ENCODE results near the gene NIPAL3.

The NIPAL3 gene

DNA sequence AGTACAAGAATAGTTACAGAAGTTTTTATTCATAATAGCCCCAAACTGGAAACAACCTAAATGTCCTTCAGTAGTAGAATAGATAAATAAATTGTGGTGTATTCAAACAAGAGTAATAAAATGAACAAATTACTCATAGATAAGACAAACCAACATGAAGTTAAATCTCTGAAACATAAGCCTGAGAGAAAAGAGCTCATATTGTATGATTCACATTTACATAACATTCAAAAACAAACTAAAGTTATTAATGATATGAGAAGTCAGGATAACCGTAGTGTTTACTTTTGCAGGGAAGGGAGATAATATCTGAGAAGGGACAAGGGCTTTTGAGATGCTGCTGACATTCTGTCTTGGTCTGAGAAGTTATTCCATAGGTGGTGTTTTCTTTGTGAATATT lies 15.5 kb upstream of the NIPAL3 start:
- no peak for ATAC-seq
- TF ChIP-seq, protein P1, sequence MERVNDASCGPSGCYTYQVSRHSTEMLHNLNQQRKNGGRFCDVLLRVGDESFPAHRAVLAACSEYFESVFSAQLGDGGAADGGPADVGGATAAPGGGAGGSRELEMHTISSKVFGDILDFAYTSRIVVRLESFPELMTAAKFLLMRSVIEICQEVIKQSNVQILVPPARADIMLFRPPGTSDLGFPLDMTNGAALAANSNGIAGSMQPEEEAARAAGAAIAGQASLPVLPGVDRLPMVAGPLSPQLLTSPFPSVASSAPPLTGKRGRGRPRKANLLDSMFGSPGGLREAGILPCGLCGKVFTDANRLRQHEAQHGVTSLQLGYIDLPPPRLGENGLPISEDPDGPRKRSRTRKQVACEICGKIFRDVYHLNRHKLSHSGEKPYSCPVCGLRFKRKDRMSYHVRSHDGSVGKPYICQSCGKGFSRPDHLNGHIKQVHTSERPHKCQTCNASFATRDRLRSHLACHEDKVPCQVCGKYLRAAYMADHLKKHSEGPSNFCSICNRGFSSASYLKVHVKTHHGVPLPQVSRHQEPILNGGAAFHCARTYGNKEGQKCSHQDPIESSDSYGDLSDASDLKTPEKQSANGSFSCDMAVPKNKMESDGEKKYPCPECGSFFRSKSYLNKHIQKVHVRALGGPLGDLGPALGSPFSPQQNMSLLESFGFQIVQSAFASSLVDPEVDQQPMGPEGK (CRISPR knock-in tag; IDR thresholded peaks at IDR 0.05; ENCODE audit: borderline replicate concordance) = no peak
- TF ChIP-seq ZNF565 (CRISPR knock-in tag; conservative IDR thresholded peaks at IDR 0.05; ENCODE audit: low read depth) = no peak
- no peak for TF ChIP-seq PPARA (CRISPR knock-in tag; IDR thresholded peaks at IDR 0.05; ENCODE audit: borderline replicate concordance)
- TF ChIP-seq ESRRG (CRISPR knock-in tag; IDR thresholded peaks at IDR 0.05) = no peak
- TF ChIP-seq ZNF8 (CRISPR knock-in tag; IDR thresholded peaks at IDR 0.05) = no peak
- no peak for TF ChIP-seq ISL1 (CRISPR knock-in tag; IDR thresholded peaks at IDR 0.05)
- TF ChIP-seq, protein P2, sequence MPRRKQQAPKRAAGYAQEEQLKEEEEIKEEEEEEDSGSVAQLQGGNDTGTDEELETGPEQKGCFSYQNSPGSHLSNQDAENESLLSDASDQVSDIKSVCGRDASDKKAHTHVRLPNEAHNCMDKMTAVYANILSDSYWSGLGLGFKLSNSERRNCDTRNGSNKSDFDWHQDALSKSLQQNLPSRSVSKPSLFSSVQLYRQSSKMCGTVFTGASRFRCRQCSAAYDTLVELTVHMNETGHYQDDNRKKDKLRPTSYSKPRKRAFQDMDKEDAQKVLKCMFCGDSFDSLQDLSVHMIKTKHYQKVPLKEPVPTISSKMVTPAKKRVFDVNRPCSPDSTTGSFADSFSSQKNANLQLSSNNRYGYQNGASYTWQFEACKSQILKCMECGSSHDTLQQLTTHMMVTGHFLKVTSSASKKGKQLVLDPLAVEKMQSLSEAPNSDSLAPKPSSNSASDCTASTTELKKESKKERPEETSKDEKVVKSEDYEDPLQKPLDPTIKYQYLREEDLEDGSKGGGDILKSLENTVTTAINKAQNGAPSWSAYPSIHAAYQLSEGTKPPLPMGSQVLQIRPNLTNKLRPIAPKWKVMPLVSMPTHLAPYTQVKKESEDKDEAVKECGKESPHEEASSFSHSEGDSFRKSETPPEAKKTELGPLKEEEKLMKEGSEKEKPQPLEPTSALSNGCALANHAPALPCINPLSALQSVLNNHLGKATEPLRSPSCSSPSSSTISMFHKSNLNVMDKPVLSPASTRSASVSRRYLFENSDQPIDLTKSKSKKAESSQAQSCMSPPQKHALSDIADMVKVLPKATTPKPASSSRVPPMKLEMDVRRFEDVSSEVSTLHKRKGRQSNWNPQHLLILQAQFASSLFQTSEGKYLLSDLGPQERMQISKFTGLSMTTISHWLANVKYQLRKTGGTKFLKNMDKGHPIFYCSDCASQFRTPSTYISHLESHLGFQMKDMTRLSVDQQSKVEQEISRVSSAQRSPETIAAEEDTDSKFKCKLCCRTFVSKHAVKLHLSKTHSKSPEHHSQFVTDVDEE (CRISPR knock-in tag; IDR thresholded peaks at IDR 0.05) = no peak
- TF ChIP-seq, protein P3, sequence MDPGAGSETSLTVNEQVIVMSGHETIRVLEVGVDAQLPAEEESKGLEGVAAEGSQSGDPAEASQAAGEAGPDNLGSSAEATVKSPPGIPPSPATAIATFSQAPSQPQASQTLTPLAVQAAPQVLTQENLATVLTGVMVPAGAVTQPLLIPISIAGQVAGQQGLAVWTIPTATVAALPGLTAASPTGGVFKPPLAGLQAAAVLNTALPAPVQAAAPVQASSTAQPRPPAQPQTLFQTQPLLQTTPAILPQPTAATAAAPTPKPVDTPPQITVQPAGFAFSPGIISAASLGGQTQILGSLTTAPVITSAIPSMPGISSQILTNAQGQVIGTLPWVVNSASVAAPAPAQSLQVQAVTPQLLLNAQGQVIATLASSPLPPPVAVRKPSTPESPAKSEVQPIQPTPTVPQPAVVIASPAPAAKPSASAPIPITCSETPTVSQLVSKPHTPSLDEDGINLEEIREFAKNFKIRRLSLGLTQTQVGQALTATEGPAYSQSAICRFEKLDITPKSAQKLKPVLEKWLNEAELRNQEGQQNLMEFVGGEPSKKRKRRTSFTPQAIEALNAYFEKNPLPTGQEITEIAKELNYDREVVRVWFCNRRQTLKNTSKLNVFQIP (CRISPR knock-in tag; IDR thresholded peaks at IDR 0.05; ENCODE audit: borderline replicate concordance, low read depth) = no peak
- no peak for TF ChIP-seq ZFP30 (CRISPR knock-in tag; IDR thresholded peaks at IDR 0.05)
- no peak for TF ChIP-seq SNAI2 (CRISPR knock-in tag; IDR thresholded peaks at IDR 0.05)

DNA sequence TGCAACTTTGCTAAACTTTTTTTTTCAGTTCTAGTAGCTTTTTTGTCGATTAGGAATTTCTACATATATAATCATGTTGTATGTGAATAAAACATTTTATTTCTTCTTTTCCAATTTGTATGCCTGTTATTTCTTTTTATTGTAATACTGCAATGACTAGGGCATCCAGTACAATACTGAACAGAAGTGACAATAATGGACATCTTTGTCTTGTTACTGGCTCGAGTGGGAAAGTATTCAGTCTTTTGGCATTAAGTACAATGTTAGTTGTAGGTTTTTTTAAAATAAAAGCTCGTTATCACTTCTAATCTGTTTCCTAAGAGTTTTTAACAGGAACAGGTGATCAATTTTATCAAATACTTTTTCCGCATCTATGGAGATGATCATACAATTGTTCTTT lies 11.8 kb upstream of the NIPAL3 start:
- TF ChIP-seq ZNF8 (CRISPR knock-in tag; IDR thresholded peaks at IDR 0.05) = no peak
- TF ChIP-seq ISL1 (CRISPR knock-in tag; IDR thresholded peaks at IDR 0.05) = no peak
- no peak for TF ChIP-seq RARB (CRISPR knock-in tag; IDR thresholded peaks at IDR 0.05)
- TF ChIP-seq BACH2 (CRISPR knock-in tag; IDR thresholded peaks at IDR 0.05; ENCODE audit: borderline replicate concordance) = no peak
- TF ChIP-seq PPARA (CRISPR knock-in tag; IDR thresholded peaks at IDR 0.05; ENCODE audit: borderline replicate concordance) = no peak
- TF ChIP-seq, protein P2 (CRISPR knock-in tag; IDR thresholded peaks at IDR 0.05) = no peak
- TF ChIP-seq TCF4 (CRISPR knock-in tag; IDR thresholded peaks at IDR 0.05; ENCODE audit: borderline replicate concordance) = no peak
- TF ChIP-seq ZC3H10 (CRISPR knock-in tag; IDR thresholded peaks at IDR 0.05) = no peak
- TF ChIP-seq, protein P4, sequence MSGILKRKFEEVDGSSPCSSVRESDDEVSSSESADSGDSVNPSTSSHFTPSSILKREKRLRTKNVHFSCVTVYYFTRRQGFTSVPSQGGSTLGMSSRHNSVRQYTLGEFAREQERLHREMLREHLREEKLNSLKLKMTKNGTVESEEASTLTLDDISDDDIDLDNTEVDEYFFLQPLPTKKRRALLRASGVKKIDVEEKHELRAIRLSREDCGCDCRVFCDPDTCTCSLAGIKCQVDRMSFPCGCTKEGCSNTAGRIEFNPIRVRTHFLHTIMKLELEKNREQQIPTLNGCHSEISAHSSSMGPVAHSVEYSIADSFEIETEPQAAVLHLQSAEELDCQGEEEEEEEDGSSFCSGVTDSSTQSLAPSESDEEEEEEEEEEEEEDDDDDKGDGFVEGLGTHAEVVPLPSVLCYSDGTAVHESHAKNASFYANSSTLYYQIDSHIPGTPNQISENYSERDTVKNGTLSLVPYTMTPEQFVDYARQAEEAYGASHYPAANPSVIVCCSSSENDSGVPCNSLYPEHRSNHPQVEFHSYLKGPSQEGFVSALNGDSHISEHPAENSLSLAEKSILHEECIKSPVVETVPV (CRISPR knock-in tag; IDR thresholded peaks at IDR 0.05) = no peak
- TF ChIP-seq, protein P1 (CRISPR knock-in tag; IDR thresholded peaks at IDR 0.05; ENCODE audit: borderline replicate concordance) = no peak
- TF ChIP-seq SNAI2 (CRISPR knock-in tag; IDR thresholded peaks at IDR 0.05) = no peak
- no peak for TF ChIP-seq GLIS3 (CRISPR knock-in tag; IDR thresholded peaks at IDR 0.05)
- ATAC-seq = no peak

DNA sequence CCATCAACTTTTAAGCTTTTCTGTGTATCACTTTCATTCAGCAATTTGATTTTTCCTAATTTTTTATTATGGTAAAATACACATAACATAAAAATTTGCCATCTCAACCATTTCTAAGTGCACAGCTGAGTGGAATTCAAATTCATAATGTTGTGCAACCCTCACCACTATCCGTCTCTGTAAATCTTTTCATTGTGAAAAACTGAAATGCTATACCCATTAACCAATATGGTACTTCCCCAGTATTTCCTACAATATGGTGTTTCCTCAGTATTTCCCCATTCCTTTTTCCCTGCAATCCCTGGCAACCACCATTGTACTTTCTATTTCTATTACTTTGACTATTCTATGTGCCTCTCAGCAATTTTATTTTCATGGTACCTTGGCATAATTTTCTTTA lies 8.8 kb upstream of the NIPAL3 start:
- no peak for ATAC-seq
- TF ChIP-seq GLIS3 (CRISPR knock-in tag; IDR thresholded peaks at IDR 0.05) (no peak), ZNF565 (CRISPR knock-in tag; conservative IDR thresholded peaks at IDR 0.05; ENCODE audit: low read depth) (no peak)
